ENCODE measurements around the gene CD53.
A peak's percentile ranks its signal among the peaks of the same experiment; 100 is the strongest.

CD53 gene

DNA sequence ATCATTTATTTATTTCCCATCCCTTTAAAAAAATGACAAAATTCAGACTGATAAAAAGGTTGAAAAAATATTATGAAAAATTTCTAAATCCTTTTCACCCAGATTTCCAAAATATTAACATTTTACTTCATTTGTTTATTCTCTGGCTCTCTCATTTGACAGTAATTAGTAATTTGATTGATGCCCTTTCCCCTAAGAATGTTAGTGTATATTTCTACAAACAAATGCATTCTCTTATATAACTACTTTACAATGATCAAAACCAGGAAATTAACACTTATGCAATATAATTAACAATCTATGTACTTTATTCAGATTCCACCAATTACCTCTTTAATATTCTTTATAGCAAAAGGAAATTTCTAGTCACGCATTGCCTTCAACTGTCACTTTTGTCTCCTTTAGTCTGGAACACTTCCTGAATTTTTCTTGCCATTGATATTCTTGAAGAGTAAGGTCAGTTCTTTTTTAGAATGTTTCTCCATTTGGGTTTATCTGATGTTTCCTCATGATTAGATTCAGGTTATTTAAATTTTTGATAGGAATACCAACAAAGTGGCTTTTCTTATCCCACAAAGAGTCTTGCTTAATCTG lies 3.9 kb downstream of the CD53 start:
- no peak for DNase-seq (ENCODE audit: low spot score)

- DNase-seq (ENCODE audit: low spot score): no peak
These were observed 4.4 kb downstream of the CD53 start for GRCh38 chr1:110877364-110877763.

GRCh38 chr1:110877776-110878175 lies 4.8 kb downstream of the CD53 start:
- no peak for DNase-seq (ENCODE audit: low spot score)

DNA sequence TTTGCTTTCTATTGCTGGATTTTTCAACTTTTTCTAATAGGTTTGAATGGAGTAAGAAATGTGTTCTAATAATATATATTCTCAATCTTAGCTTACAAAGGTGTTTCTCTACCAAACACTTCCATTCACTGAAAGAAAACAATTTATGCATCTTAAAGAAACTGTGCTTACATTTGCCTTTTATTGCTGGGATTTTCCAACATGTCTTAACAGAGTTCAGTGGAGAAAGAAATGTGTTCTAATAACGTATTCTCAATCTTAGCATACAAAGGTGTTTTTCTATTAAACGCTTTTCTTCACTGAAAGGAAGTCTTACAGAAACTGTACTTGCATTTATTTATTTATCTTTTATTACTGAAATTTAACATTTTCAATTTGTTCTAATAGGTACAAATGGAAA lies 5.6 kb downstream of the CD53 start:
- DNase-seq (ENCODE audit: low spot score): no peak

- no peak for DNase-seq (ENCODE audit: low spot score)
These were observed 6.0 kb downstream of the CD53 start for GRCh38 chr1:110878993-110879392.

DNA sequence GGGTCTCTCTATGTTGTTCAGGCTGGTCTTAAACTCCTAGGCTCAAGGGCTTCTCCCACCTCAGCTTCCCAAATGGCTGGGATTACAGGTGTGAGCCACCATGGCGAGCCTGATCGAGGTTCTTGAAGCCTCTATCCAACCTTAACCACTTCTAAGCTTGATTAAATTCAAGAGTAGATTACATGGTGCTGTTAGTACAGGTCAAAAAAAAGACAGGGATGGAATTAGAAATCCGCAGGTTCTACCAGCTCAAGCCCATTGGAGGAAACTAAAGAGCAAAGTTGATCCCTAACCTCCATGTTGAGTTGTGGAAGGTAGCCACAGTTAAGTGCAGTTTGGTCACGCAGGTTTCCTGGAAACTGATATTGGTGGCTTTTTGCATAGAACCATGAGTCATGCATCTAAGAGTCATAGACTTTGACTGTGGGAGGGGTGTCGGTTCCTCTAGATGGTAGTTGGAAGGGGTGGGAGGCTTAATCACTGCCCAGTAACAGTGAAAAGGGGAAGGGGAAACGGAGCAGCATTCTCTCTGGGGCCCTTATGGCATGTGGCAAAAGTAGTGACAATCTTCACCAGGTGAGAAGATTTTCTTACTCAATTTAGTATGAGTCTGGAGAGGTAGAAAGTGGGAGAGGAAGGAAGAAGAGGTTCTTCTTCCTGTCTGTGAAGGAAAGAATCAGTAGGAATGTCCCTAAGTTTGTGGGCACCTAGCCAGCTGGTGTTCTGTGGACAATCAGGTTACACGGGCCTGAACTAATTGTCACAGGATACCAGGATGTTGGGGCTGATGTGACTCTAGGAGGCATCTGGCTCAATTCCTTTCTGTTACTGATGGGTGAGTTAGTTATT lies 7.0 kb downstream of the CD53 start:
- DNase-seq (ENCODE audit: low spot score): peak; percentile 91

DNA sequence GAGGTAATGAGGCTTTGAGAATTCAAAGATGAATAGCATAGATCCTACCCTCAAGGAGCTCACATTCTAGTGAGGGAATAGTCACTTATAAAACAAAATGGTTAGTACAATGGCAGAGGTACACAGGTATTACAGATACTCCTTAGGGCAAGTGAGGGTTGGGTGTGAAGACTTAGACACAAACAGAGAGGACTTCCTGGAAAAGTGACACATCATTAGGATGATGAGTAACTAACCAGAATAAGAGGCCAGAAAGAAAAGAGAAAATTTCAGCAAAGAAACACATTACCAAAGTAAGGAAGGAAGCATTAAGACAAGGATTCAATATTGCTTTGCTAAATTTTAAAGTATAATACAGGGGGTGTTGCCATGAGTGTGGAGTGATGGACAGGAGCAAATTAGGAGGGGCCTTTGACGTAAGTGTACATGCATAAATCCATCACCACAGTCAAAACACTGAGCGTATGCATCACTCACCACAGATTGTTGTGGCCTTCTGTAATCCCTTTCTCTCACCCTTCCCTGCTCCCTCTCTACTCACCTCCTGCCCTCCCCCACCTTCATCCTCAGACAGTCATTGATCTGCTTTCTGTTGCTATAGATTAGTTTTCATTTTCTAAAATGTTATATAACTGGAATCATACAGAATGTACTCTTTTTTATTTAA lies 7.9 kb downstream of the CD53 start:
- DNase-seq (ENCODE audit: low spot score): peak; percentile 86

DNA sequence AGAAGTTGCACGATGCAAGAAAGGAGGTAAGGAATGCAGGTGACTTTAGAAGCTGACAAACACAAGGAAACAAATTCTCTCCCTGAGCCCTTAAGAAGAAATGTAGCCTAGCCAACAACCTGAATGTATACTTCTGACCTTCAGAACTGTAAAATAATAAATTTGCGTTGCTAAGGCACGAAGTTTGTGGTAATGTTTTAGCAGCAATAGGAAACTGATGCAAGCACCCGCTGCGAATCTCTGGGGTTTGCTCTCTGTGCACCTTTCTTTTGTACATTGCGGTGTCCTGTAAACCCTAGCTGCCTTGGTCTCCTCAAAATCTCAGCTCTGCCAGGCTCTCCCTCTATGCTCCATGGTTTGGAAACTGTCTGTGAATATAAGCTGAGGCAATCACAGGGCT lies 15.1 kb downstream of the CD53 start:
- no peak for DNase-seq (ENCODE audit: low spot score)

DNA sequence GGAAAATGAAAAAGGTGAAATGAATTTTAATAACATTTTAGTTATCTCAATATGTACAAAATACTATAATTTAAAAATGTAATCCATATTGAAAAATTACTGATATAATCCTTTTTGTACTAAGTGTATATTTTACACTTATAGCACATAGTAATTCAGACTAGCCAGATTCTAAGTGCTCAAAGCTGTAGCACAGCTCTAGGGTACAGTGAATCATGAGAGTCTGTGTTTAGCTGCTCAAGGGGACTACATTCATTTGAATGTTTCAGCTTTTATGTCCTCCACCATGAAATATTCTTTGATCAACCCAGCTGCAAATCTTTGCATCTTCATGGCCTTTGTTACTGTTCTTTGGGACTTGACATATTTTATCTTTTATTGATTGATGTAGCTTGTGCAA lies 15.7 kb downstream of the CD53 start:
- no peak for DNase-seq (ENCODE audit: low spot score)

- no peak for DNase-seq (ENCODE audit: low spot score)
These were observed 17.7 kb downstream of the CD53 start for GRCh38 chr1:110890474-110891196.

DNA sequence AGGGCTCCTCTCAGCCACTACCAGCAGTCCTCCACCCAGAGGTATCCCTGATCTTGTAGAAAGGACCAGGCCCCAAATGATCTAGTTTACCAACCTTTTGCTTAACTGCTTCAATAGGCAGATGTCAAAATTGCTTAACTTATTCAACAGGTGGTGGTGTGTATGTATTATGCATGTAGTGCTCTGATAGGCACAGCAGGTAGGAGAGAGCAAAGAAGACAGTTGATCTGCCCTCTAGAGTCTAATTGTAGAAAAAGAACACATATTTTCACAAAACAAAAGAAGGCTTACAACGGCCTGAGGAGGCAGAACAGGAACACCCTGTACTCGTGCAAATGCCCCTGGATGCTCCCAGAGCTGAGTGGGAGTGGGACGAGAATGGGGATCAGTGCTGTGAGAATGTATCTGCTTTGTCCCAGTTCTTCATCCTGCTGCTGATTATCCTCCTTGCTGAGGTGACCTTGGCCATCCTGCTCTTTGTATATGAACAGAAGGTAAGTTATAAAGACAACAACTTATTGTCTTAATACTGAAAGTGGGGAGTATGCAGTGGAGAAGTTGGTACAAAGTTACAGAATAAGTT lies 21.1 kb downstream of the CD53 start:
- no peak for DNase-seq (ENCODE audit: low spot score)

- DNase-seq (ENCODE audit: low spot score): peak; percentile 37
These were observed 23.1 kb downstream of the CD53 start for GRCh38 chr1:110896090-110896489.

GRCh38 chr1:110897681-110898080 lies 24.7 kb downstream of the CD53 start:
- no peak for DNase-seq (ENCODE audit: low spot score)

GRCh38 chr1:110898734-110899457 lies 25.9 kb downstream of the CD53 start:
- DNase-seq (ENCODE audit: low spot score): no peak

- DNase-seq (ENCODE audit: low spot score): no peak
These were observed 26.5 kb downstream of the CD53 start for GRCh38 chr1:110899458-110899843.

DNA sequence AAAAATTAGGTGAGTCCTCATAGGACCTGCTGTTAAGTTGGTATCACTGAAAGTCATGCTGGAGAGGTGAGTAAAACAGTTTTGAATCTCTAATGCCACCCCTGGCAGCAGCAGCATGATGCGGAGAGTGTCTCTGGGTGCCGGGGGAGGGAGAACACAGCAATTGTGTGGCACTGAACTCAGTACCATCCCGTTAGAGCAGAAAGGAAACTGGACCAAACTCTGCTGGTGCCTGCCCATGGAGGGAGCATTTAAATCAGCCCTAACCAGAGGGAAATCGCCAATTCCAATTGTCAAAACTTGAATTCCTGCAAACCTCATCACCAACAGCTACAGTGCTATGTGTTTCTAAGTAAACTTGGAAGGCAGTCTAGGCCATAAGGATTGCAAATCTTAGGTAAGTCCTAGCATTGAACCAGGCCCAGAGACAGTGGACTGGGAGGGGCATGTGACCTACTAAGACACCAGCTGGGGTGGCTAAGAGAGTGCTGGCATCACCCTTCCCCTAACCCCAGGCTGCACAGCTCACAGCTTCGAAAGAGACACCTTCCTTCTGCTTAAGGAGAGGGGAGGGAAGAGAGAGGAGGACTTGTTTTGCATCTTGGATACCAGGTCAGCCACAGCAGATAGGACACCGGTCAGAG lies 30.0 kb downstream of the CD53 start:
- no peak for DNase-seq (ENCODE audit: low spot score)

GRCh38 chr1:110903853-110904500 lies 31.0 kb downstream of the CD53 start:
- DNase-seq (ENCODE audit: low spot score): no peak

DNA sequence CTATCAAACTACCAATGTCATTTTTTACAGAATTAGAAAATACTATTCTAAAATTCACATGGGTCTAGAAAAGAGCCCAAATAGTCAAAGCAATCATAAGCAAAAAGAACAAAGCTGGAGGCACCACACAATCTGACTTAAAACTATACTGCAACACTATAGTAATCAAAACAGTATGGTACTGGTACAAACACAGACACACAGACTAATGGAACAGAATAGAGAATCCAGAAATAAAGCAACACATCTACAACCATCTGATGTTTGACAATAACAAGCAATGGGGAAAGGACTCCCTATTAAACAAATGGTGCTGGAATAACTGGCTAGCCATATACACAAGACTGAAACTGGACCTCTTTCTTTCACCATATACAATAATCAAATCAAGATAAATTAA lies 39.8 kb downstream of the CD53 start:
- DNase-seq (ENCODE audit: low spot score): no peak

GRCh38 chr1:110914676-110915075 lies 41.7 kb downstream of the CD53 start:
- DNase-seq (ENCODE audit: low spot score): no peak

DNA sequence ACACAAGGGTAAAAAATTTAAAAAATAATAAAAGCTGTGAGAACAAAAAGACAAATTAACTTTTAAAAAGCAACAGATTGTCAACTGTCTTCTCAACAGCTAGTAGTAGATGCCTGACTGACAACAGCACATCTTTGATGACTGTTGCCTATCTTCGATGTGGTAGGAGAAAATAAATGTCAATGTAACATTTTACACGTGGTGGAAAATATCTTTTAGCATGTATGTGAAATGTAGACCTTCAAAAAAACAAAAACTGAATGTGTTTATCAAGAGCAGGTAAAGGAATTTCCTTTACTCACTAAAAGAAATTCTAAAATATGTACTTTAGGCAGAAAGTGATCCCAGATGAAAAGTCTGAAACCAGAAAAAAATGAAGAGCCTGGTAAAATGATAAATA lies 42.9 kb downstream of the CD53 start:
- no peak for DNase-seq (ENCODE audit: low spot score)

GRCh38 chr1:110916274-110916668 lies 43.3 kb downstream of the CD53 start:
- DNase-seq (ENCODE audit: low spot score): no peak

Data from CD4-positive, alpha-beta T cell treated with Interleukin-15 for 4 hours (primary cell).